HG02973 (cell line): Measurements from ENCODE around the gene NCOA7.
"Not testable (repeated sequence)": the region's sequence is repeated elsewhere in the genome, so short reads cannot be mapped to it uniquely, and the experiment has no call there.

Experiments used
- ATAC-seq: cut with Tn5 transposase; IDR thresholded peaks from one replicate; pipeline ENCODE4 v1.9.1; 2021; ENCODE audit warnings: moderate library complexity; ENCODE audit not compliant: unreplicated experiment

Gene NCOA7

GRCh38 chr6:125866433-125866832 lies 75.7 kb downstream of the NCOA7 start:
- ATAC-seq = no peak

- ATAC-seq = no peak
These were observed 76.8 kb downstream of the NCOA7 start for GRCh38 chr6:125867483-125867942.

- ATAC-seq = no peak
These were observed 77.5 kb downstream of the NCOA7 start for GRCh38 chr6:125868252-125868651.

- ATAC-seq = no peak
These were observed 78.1 kb downstream of the NCOA7 start for GRCh38 chr6:125868678-125869395.

- ATAC-seq = no peak
These were observed 78.7 kb downstream of the NCOA7 start for GRCh38 chr6:125869427-125869826.

- no peak for ATAC-seq
These were observed 80.6 kb downstream of the NCOA7 start for GRCh38 chr6:125871365-125871764.

GRCh38 chr6:125872259-125872921 lies 81.6 kb downstream of the NCOA7 start:
- no peak for ATAC-seq

- no peak for ATAC-seq
These were observed 91.5 kb downstream of the NCOA7 start for GRCh38 chr6:125882243-125882642.

- ATAC-seq = no peak
These were observed 94.0 kb downstream of the NCOA7 start for GRCh38 chr6:125884634-125885371.

- ATAC-seq = no peak
These were observed 95.3 kb downstream of the NCOA7 start for GRCh38 chr6:125886021-125886420.

- no peak for ATAC-seq
These were observed 96.2 kb downstream of the NCOA7 start for GRCh38 chr6:125886914-125887313.

GRCh38 chr6:125887372-125887771 lies 96.6 kb downstream of the NCOA7 start:
- no peak for ATAC-seq

GRCh38 chr6:125888989-125889656 lies 98.4 kb downstream of the NCOA7 start:
- ATAC-seq = no peak

- no peak for ATAC-seq
These were observed 109.0 kb downstream of the NCOA7 start for GRCh38 chr6:125899726-125900182.

GRCh38 chr6:125904871-125905270 lies 114.1 kb downstream of the NCOA7 start:
- peak; percentile 85 for ATAC-seq

- no peak for ATAC-seq
These were observed 115.6 kb downstream of the NCOA7 start for GRCh38 chr6:125906158-125906998.

- ATAC-seq = peak; percentile 99
These were observed 119.8 kb downstream of the NCOA7 start for GRCh38 chr6:125910527-125910926.

- not testable (repeated sequence) for ATAC-seq
These were observed 120.3 kb downstream of the NCOA7 start for GRCh38 chr6:125911051-125911451.

GRCh38 chr6:125912430-125912829 lies 121.7 kb downstream of the NCOA7 start:
- ATAC-seq = not testable (repeated sequence)

GRCh38 chr6:125913145-125913544 lies 122.4 kb downstream of the NCOA7 start:
- no peak for ATAC-seq
